Retinal pigment epithelial cell (primary cell): ENCODE measurements around the gene SPEM3.

Experiments used
- DNase-seq: peaks from one replicate; pipeline ENCODE4 v3.0.0-alpha.2; 2010; ENCODE audit warnings: low read depth
- H3K4me3 ChIP-seq: 2 replicates; pipeline ENCODE4 v1.5.1; 2011; ENCODE audit warnings: mild to moderate bottlenecking, low read length, control low read depth, moderate library complexity
- TF ChIP-seq, protein P1 (sequence below): conservative IDR thresholded peaks from 2 replicates; pipeline ENCODE4 v1.5.1; 2011; ENCODE audit warnings: low read depth, low read length, control low read depth, inconsistent platforms

SPEM3 gene

DNA sequence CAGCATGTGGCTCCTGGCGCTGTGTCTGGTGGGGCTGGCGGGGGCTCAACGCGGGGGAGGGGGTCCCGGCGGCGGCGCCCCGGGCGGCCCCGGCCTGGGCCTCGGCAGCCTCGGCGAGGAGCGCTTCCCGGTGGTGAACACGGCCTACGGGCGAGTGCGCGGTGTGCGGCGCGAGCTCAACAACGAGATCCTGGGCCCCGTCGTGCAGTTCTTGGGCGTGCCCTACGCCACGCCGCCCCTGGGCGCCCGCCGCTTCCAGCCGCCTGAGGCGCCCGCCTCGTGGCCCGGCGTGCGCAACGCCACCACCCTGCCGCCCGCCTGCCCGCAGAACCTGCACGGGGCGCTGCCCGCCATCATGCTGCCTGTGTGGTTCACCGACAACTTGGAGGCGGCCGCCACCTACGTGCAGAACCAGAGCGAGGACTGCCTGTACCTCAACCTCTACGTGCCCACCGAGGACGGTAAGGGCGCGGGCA lies 20.4 kb upstream of the SPEM3 start:
- no peak for DNase-seq

DNA sequence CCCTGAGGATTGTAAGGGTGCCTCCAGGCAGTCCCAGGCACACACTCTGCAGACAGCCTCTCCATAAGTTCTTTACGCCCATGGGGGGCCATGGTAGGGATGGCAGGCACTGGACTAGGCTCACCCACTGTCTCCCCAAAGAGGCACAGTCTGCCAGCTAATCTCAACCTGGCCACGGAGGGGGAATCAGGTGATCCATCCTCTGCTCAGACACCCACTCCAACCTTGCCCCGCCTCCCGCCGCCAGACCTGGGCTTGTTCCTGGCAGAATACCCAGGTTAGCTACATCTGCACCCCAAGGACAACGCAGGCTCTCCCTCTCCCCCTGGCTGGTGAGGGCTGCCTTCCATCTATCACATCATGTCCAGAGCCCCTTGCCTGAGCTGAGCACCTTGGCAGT lies 19.8 kb upstream of the SPEM3 start:
- TF ChIP-seq, protein P1, sequence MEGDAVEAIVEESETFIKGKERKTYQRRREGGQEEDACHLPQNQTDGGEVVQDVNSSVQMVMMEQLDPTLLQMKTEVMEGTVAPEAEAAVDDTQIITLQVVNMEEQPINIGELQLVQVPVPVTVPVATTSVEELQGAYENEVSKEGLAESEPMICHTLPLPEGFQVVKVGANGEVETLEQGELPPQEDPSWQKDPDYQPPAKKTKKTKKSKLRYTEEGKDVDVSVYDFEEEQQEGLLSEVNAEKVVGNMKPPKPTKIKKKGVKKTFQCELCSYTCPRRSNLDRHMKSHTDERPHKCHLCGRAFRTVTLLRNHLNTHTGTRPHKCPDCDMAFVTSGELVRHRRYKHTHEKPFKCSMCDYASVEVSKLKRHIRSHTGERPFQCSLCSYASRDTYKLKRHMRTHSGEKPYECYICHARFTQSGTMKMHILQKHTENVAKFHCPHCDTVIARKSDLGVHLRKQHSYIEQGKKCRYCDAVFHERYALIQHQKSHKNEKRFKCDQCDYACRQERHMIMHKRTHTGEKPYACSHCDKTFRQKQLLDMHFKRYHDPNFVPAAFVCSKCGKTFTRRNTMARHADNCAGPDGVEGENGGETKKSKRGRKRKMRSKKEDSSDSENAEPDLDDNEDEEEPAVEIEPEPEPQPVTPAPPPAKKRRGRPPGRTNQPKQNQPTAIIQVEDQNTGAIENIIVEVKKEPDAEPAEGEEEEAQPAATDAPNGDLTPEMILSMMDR = no peak
- no peak for DNase-seq
- H3K4me3 ChIP-seq = no peak overlapping the region

More for the DNA sequence above, 20.4 kb upstream of the SPEM3 start:
- H3K4me3 ChIP-seq = no peak overlapping the region
- TF ChIP-seq, protein P1 = no peak

DNA sequence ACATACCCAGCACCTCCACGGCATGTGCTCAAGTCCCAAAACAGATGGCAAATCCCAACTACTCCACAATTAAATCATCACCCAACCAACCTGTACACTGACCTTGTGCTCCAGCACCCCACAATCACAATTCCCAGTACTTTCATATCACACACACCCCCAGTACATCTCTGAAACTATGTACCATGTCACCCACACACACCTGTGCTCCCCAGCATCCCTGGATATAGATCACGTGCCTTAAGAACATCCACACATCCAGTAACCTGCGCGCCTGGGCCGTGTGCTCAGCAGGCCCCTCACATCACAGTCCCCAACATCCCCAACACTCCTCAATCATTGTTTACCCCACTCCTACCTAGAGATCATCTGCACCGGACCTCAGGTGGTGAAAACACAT lies 18.9 kb upstream of the SPEM3 start:
- TF ChIP-seq, protein P1 = no peak
- no peak for DNase-seq
- no peak overlapping the region for H3K4me3 ChIP-seq

DNA sequence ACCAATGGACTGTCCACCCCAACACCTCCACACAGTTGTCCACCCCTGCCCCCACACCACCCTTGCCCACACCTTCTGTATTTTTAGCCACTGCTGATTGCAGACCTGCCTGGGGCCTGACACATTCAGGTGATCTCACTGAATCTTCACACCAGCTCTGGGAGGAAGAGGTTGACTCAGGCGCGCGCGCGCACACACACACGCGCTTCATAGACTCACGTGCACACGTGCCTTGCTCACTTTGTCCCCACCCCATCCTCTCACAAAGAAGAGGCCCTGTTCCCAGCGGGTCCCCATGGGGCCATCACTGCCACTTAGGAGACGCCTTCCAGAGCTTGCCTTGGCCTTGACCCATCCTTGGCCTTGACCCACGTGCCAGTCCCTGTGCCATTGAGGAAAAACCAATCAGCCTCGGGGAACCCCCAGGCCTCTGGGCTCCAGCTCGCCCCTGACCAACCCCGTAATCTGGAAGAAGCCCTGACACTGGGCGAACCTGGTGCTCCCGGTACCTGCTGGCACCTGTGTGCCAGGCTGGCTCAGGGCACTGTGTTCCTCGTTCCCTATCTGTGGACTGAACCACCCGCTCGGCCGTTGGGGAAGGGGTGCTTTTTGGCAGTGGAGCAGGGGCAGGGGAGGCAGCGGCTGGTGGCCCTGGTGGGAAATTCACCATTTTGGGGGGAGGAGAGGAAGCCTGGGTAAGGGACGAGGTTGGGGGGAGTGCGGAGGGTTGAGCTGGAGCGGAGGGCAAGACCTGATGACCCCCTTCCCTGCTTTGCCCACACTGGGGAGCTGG lies 17.8 kb upstream of the SPEM3 start:
- TF ChIP-seq, protein P1 = no peak
- no peak overlapping the region for H3K4me3 ChIP-seq
- DNase-seq = no peak

DNA sequence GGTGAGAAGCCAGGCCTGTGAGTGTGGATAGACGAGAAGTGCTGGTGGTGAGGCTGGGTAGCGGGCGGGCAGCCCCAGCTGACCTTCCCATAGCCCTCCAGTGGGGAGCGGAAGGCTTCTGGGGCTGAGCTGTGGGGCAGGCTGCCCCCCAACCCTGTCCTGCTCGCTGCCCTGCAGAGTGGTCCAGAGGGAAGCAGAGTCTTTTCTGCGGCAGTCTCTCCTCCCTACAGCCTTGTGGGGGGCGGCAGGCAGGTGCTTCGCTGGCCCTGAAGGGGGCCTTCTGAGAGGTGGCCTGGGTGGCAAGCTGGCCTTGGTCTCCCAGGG lies 17.3 kb upstream of the SPEM3 start:
- TF ChIP-seq, protein P1 = no peak
- no peak overlapping the region for H3K4me3 ChIP-seq
- no peak for DNase-seq

DNA sequence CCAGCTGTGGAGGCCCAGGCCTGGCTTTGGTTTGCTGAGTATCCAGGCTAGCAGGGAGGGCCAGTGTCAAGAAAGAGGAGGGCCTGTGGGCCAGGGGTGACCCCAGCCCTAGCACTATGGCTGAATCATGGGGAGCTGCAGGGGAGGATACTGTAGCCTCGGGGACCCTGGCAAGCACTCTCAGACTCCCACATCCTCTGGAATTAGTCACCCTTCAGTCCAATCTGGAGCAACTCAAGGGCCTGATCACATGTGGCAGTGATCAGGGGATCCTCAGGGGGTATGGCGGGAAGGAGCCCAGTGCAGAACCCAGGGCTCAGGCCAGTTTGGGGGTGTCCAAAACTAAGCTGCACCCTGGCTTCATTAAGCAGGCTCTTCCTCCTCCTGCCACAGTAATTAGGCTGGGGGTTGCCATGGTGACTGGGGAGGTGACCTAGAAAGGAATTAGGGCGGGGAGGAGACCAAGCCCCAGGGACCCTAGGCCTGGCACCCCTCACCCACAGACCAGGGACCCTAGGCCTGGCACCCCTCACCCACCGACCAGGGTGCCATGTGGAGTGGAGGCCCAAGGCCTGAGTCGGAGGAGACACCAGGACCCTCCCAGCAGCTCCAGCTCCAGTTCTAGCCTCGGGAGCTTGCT lies 15.2 kb upstream of the SPEM3 start:
- TF ChIP-seq, protein P1 = no peak
- H3K4me3 ChIP-seq = no peak overlapping the region
- no peak for DNase-seq

DNA sequence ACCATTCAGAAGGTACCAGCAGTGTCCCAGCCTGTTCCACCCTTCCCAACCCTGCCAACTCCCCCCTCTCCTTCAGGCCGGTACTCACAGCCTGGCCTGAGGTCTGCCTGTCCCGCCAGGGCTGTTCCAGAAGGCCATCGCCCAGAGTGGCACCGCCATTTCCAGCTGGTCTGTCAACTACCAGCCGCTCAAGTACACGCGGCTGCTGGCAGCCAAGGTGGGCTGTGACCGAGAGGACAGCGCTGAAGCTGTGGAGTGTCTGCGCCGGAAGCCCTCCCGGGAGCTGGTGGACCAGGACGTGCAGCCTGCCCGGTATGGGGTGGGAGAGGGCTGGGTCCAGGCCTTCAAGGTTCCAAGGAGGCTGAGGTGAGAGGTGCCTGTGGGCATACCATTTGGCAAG lies 13.8 kb upstream of the SPEM3 start:
- TF ChIP-seq, protein P1 = no peak
- DNase-seq = no peak
- no peak overlapping the region for H3K4me3 ChIP-seq
